ENCODE results near the gene COA1.

Gene COA1

GRCh38 chr7:43758822-43759683 is 29.7 kb upstream of the COA1 start:
- H3K36me3 ChIP-seq (ENCODE audit: control insufficient read depth in 2 of 2, insufficient read depth in 2 of 2, low read length in 2 of 2): no peaks in the 10 kb centered on the region
- H3K4me3 ChIP-seq (ENCODE audit: low read length in 2 of 2): peak overlapping the region; percentile 59 to 77
- H3K9ac ChIP-seq (ENCODE audit: low read depth in 1 of 2, low read length in 2 of 2): peak overlapping the region; percentile 36 to 58
- no peaks in the 10 kb centered on the region for H3K9me3 ChIP-seq (ENCODE audit: control insufficient read depth in 2 of 2, low read length in 2 of 2)
- H3K27ac ChIP-seq (ENCODE audit: low read depth in 2 of 2, low read length in 2 of 2): peak overlapping the region; percentile 57 to 63
- H3K27me3 ChIP-seq (ENCODE audit: control insufficient read depth in 2 of 2, insufficient read depth in 2 of 2, low read length in 2 of 2): peaks cover 0 to 4% of the 10 kb centered on the region in 2 donors
- H3K4me1 ChIP-seq (ENCODE audit: control insufficient read depth in 2 of 2, insufficient read depth in 2 of 2, low read length in 2 of 2): peaks cover 0 to 4% of the 10 kb centered on the region in 2 donors

- Histone ChIP-seq H3K27ac (ENCODE audit: low read depth in 2 of 2, low read length in 2 of 2) (peak within 1 kb of the TSS; percentile 57 to 63), H3K9me3 (ENCODE audit: control insufficient read depth in 2 of 2, low read length in 2 of 2) (no peaks in the 10 kb centered on the region), H3K4me3 (ENCODE audit: low read length in 2 of 2) (peak within 1 kb of the TSS; percentile 59 to 77), H3K9ac (ENCODE audit: low read depth in 1 of 2, low read length in 2 of 2) (peak within 1 kb of the TSS; percentile 36 to 58), H3K27me3 (ENCODE audit: control insufficient read depth in 2 of 2, insufficient read depth in 2 of 2, low read length in 2 of 2) (peaks cover 2 to 4% of the 10 kb centered on the region in 2 donors), H3K4me1 (ENCODE audit: control insufficient read depth in 2 of 2, insufficient read depth in 2 of 2, low read length in 2 of 2) (peaks cover 0 to 4% of the 10 kb centered on the region in 2 donors), H3K36me3 (ENCODE audit: control insufficient read depth in 2 of 2, insufficient read depth in 2 of 2, low read length in 2 of 2) (no peaks in the 10 kb centered on the region)
These were observed 28.9 kb upstream of the COA1 start, which contains the start of gene BLVRA for GRCh38 chr7:43758029-43758821. TSS of gene BLVRA (plus strand) at chr7:43758680. CDS start at chr7:43771159, 12,479 bp downstream.

GRCh38 chr7:43757073-43757720 is 27.9 kb upstream of the COA1 start:
- H3K9ac ChIP-seq (ENCODE audit: low read depth in 1 of 2, low read length in 2 of 2): no peak overlapping the region
- H3K4me1 ChIP-seq (ENCODE audit: control insufficient read depth in 2 of 2, insufficient read depth in 2 of 2, low read length in 2 of 2): peaks cover 0 to 4% of the 10 kb centered on the region in 2 donors
- H3K36me3 ChIP-seq (ENCODE audit: control insufficient read depth in 2 of 2, insufficient read depth in 2 of 2, low read length in 2 of 2): no peaks in the 10 kb centered on the region
- H3K4me3 ChIP-seq (ENCODE audit: low read length in 2 of 2): no peak overlapping the region
- H3K27ac ChIP-seq (ENCODE audit: low read depth in 2 of 2, low read length in 2 of 2): no peak overlapping the region
- H3K27me3 ChIP-seq (ENCODE audit: control insufficient read depth in 2 of 2, insufficient read depth in 2 of 2, low read length in 2 of 2): peaks cover 2 to 4% of the 10 kb centered on the region in 2 donors
- no peaks in the 10 kb centered on the region for H3K9me3 ChIP-seq (ENCODE audit: control insufficient read depth in 2 of 2, low read length in 2 of 2)

- peaks cover 0 to 4% of the 10 kb centered on the region in 2 donors for H3K4me1 ChIP-seq (ENCODE audit: control insufficient read depth in 2 of 2, insufficient read depth in 2 of 2, low read length in 2 of 2)
- H3K4me3 ChIP-seq (ENCODE audit: low read length in 2 of 2): no peak overlapping the region
- no peaks in the 10 kb centered on the region for H3K9me3 ChIP-seq (ENCODE audit: control insufficient read depth in 2 of 2, low read length in 2 of 2)
- no peak overlapping the region for H3K27ac ChIP-seq (ENCODE audit: low read depth in 2 of 2, low read length in 2 of 2)
- H3K9ac ChIP-seq (ENCODE audit: low read depth in 1 of 2, low read length in 2 of 2): no peak overlapping the region
- peaks cover 2 to 4% of the 10 kb centered on the region in 2 donors for H3K27me3 ChIP-seq (ENCODE audit: control insufficient read depth in 2 of 2, insufficient read depth in 2 of 2, low read length in 2 of 2)
- no peaks in the 10 kb centered on the region for H3K36me3 ChIP-seq (ENCODE audit: control insufficient read depth in 2 of 2, insufficient read depth in 2 of 2, low read length in 2 of 2)
These were observed 27.2 kb upstream of the COA1 start for GRCh38 chr7:43756368-43757072.

GRCh38 chr7:43754596-43754995 is 25.3 kb upstream of the COA1 start:
- no peak overlapping the region for H3K27ac ChIP-seq (ENCODE audit: low read depth in 2 of 2, low read length in 2 of 2)
- peaks cover 0 to 4% of the 10 kb centered on the region in 2 donors for H3K4me1 ChIP-seq (ENCODE audit: control insufficient read depth in 2 of 2, insufficient read depth in 2 of 2, low read length in 2 of 2)
- no peaks in the 10 kb centered on the region for H3K9me3 ChIP-seq (ENCODE audit: control insufficient read depth in 2 of 2, low read length in 2 of 2)
- H3K36me3 ChIP-seq (ENCODE audit: control insufficient read depth in 2 of 2, insufficient read depth in 2 of 2, low read length in 2 of 2): no peaks in the 10 kb centered on the region
- H3K9ac ChIP-seq (ENCODE audit: low read depth in 1 of 2, low read length in 2 of 2): no peak overlapping the region
- no peak overlapping the region for H3K4me3 ChIP-seq (ENCODE audit: low read length in 2 of 2)
- peaks cover 2 to 4% of the 10 kb centered on the region in 2 donors for H3K27me3 ChIP-seq (ENCODE audit: control insufficient read depth in 2 of 2, insufficient read depth in 2 of 2, low read length in 2 of 2)

- Histone ChIP-seq H3K4me3 (ENCODE audit: low read length in 2 of 2) (no peak overlapping the region), H3K36me3 (ENCODE audit: control insufficient read depth in 2 of 2, insufficient read depth in 2 of 2, low read length in 2 of 2) (no peaks in the 10 kb centered on the region), H3K9me3 (ENCODE audit: control insufficient read depth in 2 of 2, low read length in 2 of 2) (no peaks in the 10 kb centered on the region), H3K27ac (ENCODE audit: low read depth in 2 of 2, low read length in 2 of 2) (no peak overlapping the region), H3K27me3 (ENCODE audit: control insufficient read depth in 2 of 2, insufficient read depth in 2 of 2, low read length in 2 of 2) (peaks cover 2 to 4% of the 10 kb centered on the region in 2 donors), H3K4me1 (ENCODE audit: control insufficient read depth in 2 of 2, insufficient read depth in 2 of 2, low read length in 2 of 2) (peaks cover 0 to 4% of the 10 kb centered on the region in 2 donors), H3K9ac (ENCODE audit: low read depth in 1 of 2, low read length in 2 of 2) (no peak overlapping the region)
These were observed 24.5 kb upstream of the COA1 start for GRCh38 chr7:43753843-43754242.

GRCh38 chr7:43753271-43753810 is 24.0 kb upstream of the COA1 start:
- H3K36me3 ChIP-seq (ENCODE audit: control insufficient read depth in 2 of 2, insufficient read depth in 2 of 2, low read length in 2 of 2): no peaks in the 10 kb centered on the region

GRCh38 chr7:43752411-43752810 is 23.1 kb upstream of the COA1 start:
- Histone ChIP-seq H3K4me1 (ENCODE audit: control insufficient read depth in 2 of 2, insufficient read depth in 2 of 2, low read length in 2 of 2) (no peaks in the 10 kb centered on the region), H3K27ac (ENCODE audit: low read depth in 2 of 2, low read length in 2 of 2) (no peak overlapping the region), H3K9ac (ENCODE audit: low read depth in 1 of 2, low read length in 2 of 2) (no peak overlapping the region), H3K4me3 (ENCODE audit: low read length in 2 of 2) (no peak overlapping the region), H3K36me3 (ENCODE audit: control insufficient read depth in 2 of 2, insufficient read depth in 2 of 2, low read length in 2 of 2) (no peaks in the 10 kb centered on the region), H3K27me3 (ENCODE audit: control insufficient read depth in 2 of 2, insufficient read depth in 2 of 2, low read length in 2 of 2) (peaks cover 0 to 2% of the 10 kb centered on the region in 2 donors), H3K9me3 (ENCODE audit: control insufficient read depth in 2 of 2, low read length in 2 of 2) (no peaks in the 10 kb centered on the region)

More at GRCh38 chr7:43753271-43753810, 24.0 kb upstream of the COA1 start:
- Histone ChIP-seq H3K4me3 (ENCODE audit: low read length in 2 of 2) (no peak overlapping the region), H3K27ac (ENCODE audit: low read depth in 2 of 2, low read length in 2 of 2) (no peak overlapping the region), H3K9ac (ENCODE audit: low read depth in 1 of 2, low read length in 2 of 2) (no peak overlapping the region), H3K27me3 (ENCODE audit: control insufficient read depth in 2 of 2, insufficient read depth in 2 of 2, low read length in 2 of 2) (peaks cover 2 to 4% of the 10 kb centered on the region in 2 donors), H3K4me1 (ENCODE audit: control insufficient read depth in 2 of 2, insufficient read depth in 2 of 2, low read length in 2 of 2) (peaks cover 0 to 4% of the 10 kb centered on the region in 2 donors), H3K9me3 (ENCODE audit: control insufficient read depth in 2 of 2, low read length in 2 of 2) (no peaks in the 10 kb centered on the region)
